H1 (cell line): Measurements from ENCODE around the gene COASY. TPM values are rescaled to one million over a fixed set of nuclear protein-coding genes. Genes with fewer than 3 reads are reported as not detected.

Experiments used
- ASH2L ChIP-seq: fragments of 200-600, 300-600 bp; sonication (generic); IDR thresholded peaks from one replicate; pipeline ENCODE4 v1.7.1; 2017; ENCODE audit warnings: low read length
- ATF2 ChIP-seq: IDR thresholded peaks from 2 replicates; pipeline ENCODE4 v1.6.1; 2012; ENCODE audit warnings: low read length, inconsistent platforms
- BRCA1 ChIP-seq: IDR thresholded peaks from 2 replicates; pipeline ENCODE4 v1.6.1; 2012; ENCODE audit warnings: low read depth, low read length, improper control_type of control experiment
- CHD2 ChIP-seq: IDR thresholded peaks from 2 replicates; pipeline ENCODE4 v1.6.1; 2012; ENCODE audit warnings: low read length, improper control_type of control experiment
- CHD7 ChIP-seq: fragments of 300-600 bp; sonication (generic); IDR thresholded peaks from 2 replicates; pipeline ENCODE4 v1.7.1; 2012; ENCODE audit warnings: low read length, moderate library complexity, mild to moderate bottlenecking, inconsistent platforms; ENCODE audit not compliant: insufficient replicate concordance
- HDAC6 ChIP-seq: IDR thresholded peaks from one replicate; pipeline ENCODE4 v1.7.1; 2012; ENCODE audit warnings: low read depth, mild to moderate bottlenecking, inconsistent platforms, low read length, moderate library complexity
- KDM5A ChIP-seq: fragments of 200-600 bp; IDR thresholded peaks from 2 replicates; pipeline ENCODE4 v1.7.1; 2012; ENCODE audit warnings: mild to moderate bottlenecking, low read length, inconsistent platforms, mixed read lengths
- MAFK ChIP-seq: IDR thresholded peaks from 2 replicates; pipeline ENCODE4 v1.6.1; 2012; ENCODE audit warnings: low read depth, mild to moderate bottlenecking, improper control_type of control experiment, low read length
- SRF ChIP-seq: IDR thresholded peaks from 2 replicates; pipeline ENCODE4 v1.6.1; 2011; ENCODE audit warnings: mild to moderate bottlenecking, low read depth, low read length, moderate library complexity
- SUZ12 ChIP-seq: fragments of 200-600 bp; sonication (generic); IDR thresholded peaks from 2 replicates; pipeline ENCODE4 v1.6.1; 2012; ENCODE audit warnings: mild to moderate bottlenecking, inconsistent platforms, low read length, moderate library complexity, mixed read lengths
- polyA plus RNA-seq, 7 experiments: library from polyadenylated mRNA; depleted of rRNA in 3 of 7; stranded (reverse) in 5 of 7; unstranded in 2 of 7; fragments of >200 nt in 5 of 7; fragments of 200-250 nt in 2 of 7; gene quantifications; 1 replicate in 5 of 7; 2 replicates in 1 of 7; 4 replicates in 1 of 7; pipeline versions ENCODE4 v1.2.1 to v1.2.3, GENCODE V29; 2011 to 2013; ENCODE audit warnings: missing spikeins in 2 of 7, mixed read lengths in 2 of 7
- total RNA-seq: library from RNA; stranded (reverse); fragmentation: NEBNext Ultra II Directional; extraction: Animal tissue kit (Norgen Biotek cat#: 25700); gene quantifications from 2 replicates; pipeline ENCODE4 v1.2.1, GENCODE V29; 2021

The COASY gene
- total and polyA plus RNA-seq, 2 of the 8 experiments (the other 6 are each of a cell fraction or from before 2014, with no cell fraction given) = 64.5 to 100 TPM

- TF ChIP-seq KDM5A = peak; percentile 68
- TF ChIP-seq BRCA1 = peak; percentile 98
- TF ChIP-seq ASH2L = no peak
- no peak for TF ChIP-seq SRF
- no peak for TF ChIP-seq SUZ12
- no peak for TF ChIP-seq MAFK
- TF ChIP-seq CHD7 = no peak
- TF ChIP-seq HDAC6 = no peak
- TF ChIP-seq CHD2 = peak; percentile 100
- peak; percentile 96; the same call in 1 of the 2 replicates for TF ChIP-seq ATF2
Observed at GRCh38 chr17:42561897-42562387, at the start of gene COASY (continued).
